ENCODE results near the gene GORASP2.
"Not testable (repeated sequence)": the region's sequence is repeated elsewhere in the genome, so short reads cannot be mapped to it uniquely, and the experiment has no call there.

Gene GORASP2

DNA sequence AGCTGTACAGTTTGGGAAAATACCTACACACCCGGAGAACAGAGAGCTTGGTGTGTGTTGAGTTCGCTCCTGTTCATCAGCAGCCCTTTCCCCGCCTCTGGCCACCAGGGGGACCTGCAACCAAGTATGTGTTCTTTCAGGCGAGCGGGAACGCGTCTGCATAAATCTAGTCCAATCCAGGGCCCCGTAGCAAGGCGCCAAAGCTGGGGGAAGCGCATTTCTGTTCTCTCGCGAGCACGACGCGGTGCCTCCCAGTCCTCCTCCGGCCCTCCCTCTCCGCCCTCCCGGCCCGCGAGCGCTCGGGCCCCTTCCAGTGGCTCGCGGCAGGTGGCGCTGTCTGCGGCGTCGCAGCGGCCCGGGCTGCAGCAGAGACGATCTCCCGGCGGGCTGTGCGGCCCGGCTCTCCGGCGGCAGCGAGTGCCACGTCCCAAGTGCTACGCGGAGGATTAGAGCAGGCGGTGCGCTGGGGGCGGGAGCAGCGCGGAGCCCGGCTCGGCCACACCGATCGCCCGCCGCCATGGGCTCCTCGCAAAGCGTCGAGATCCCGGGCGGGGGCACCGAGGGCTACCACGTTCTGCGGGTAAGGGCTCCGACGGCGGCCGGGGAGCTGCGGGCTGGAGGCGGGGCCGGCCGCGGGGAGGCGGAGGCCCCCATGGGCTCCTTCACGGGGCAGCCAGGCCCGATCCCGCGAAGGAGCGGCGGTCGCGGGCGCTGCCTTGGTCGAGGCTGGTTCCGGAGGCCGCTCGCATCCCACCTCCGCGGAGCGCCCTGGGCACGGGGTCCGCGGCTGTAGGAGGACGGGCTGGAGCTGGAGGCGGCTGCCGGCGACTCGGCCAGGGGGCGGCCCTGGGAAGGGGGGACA is at the start of gene GORASP2:
TSS of gene GORASP2 (plus strand) at position 430 of the 862 bp plus-strand sequence. CDS start at position 518, 88 bp downstream.
- peak; percentile 99 for DNase-seq

DNA sequence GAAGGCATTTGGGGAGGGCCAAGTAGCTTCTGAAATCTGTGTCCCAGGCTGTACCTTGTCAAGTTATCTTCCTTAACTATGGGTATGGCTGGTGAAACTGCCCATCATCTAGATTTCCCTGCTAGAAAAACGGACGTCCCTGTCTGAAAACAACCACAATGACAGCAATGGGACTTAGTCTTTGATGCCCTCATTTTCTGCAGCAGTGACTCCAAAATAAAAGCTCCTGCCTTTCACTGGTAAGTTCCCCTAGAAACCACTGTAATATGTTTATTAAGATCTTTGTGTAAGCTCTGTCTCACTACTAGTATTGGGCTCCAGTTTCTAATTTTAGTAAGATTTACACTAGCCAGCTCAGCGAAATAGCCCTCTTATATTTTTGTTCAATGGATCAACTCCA is 47.2 kb upstream of the GORASP2 start:
- DNase-seq, result no peak

DNA sequence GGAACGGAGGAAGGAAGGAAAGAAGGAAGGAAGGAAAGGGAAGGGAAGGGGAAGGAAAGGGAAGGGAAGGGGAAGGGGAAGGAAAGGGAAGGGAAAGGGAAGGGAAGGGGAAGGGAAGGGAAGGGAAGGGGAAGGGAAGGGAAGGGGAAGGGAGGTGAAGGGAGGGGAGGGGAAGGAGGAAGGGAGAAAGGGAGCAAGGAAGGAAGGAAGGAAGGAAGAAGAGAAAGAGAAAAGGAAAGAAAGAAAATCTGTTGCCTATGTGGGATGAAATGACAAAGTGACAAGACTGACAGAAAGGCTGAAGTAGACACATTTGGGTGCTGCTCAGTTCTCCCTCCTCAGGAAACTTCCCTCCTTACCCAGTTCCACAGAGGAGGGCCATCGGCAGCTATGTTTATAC is 46.3 kb upstream of the GORASP2 start:
- no peak for DNase-seq

DNA sequence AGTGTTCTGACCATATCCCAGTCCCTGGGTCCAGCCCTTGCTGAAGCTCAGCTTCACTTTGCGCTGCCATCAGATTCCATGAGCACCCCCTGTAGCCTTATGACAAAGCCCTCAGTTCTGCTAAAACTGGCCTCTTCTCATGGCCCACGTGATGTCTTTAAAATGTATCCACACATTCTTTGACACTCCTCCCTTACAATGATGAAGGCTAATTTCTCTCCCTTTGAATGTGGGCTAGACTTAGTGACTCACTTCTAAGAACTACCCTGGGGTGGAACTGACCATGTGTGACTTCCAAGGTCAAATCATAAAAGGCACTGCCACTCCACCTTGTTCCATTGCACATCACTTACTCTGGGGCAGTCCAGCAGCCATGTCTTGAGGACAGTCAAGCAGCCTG is 45.4 kb upstream of the GORASP2 start:
- DNase-seq, result peak; percentile 58

DNA sequence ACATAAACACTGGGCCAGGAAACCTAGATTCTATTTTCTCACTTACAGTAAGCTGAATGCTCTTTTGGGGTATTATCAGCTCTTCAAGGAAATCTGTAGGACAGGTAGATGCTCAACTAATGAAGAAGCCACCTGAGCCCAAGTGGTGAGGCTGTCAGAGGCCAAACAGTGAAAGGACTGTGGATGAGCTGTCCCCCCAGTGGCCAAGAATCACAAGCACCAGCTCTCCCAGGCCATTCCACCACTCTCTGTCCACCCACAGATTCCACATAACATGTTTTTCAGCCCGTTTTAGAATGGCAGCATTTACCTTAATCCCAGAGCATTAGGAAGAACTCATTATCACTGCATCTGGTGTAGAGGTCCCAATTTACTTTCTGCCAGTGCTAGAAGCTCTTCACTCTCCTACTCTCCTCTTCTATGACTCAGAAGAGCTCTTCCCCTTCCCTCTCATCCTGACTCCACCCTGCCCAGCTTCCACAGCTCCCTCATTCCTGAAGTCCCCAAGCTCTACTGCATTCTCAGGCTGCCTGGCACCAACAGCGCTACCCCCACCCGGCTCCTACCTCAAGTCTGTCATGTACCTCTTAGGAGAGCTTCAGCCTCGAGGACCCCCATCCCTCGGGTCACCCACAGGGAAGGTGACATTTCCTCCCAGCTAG is 43.8 kb upstream of the GORASP2 start:
- DNase-seq, result peak; percentile 31

DNA sequence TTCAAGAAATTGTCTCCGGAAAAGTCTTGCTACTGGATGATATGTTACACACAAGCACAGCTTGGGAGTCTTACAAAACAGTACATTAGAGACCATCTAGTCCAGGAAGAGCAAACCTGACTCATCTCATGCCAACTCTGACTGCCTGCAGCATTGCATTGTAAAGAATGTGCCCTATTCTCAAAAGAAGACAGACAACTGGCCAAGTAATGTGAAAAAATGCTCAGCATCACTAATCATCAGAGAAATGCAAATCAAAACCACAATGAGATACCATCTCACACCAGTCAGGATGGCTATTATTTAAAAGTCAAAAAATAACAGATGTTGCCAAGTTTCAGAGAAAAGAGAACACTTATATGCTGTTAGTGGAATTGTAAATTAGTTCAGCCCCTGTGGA is 42.7 kb upstream of the GORASP2 start:
- peak; percentile 87 for DNase-seq

DNA sequence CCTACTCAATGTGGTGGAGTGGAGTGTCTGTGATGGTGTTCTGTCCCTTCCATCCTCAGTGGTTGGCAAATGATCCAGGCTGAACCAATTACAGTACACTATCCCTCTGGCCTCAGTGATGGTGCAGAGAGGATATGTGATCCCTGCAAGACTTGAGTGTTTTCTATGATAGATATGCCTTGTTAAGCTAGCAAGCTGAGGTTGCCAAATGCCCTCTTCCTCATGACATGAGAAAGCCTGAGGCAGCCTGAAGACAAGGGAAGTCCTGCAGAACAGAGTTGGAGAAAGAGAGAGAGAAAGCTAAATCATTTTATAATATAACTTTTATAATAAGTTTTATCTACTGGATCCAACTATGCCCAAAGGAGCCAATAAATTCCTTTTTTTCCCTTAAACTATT is 41.6 kb upstream of the GORASP2 start:
- DNase-seq, result no peak

DNA sequence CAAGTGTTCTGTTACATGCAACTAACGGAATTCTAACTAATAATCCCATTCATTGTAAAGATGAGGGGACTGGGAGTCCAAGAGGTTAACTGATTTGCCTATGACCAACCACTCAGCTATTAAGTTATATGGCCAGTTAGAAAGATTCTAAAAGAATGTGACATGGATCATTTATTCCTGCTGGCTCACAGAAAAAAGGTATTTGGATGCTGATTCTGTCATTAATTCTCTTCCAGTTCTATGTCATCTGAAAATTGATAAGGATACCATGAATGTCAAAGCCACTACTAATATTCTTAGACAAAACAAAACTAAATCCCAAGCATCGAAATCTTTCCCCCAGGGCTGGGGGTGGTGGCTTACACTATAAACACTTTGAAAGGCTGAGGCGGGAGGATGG is 41.2 kb upstream of the GORASP2 start:
- DNase-seq, result peak; percentile 52

DNA sequence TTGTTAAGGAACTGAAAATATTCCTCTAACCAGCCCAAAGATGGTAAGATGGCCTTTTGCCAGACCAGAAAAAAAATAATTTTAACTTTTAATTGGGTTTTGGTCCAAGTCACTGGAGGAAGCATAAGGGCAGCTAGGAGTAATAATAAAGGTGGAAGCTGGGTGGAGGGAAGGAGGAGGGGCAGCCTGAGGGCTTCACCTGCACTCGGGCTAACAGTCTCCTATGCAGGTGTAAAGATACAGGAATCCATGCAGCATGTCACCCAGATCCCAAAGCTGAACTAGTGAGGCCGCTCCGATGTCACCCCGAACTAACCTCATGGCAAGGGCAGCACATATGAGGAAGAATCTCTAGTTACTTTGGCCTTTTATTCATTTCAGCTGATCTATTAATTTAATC is 37.2 kb upstream of the GORASP2 start:
- DNase-seq, result no peak

DNA sequence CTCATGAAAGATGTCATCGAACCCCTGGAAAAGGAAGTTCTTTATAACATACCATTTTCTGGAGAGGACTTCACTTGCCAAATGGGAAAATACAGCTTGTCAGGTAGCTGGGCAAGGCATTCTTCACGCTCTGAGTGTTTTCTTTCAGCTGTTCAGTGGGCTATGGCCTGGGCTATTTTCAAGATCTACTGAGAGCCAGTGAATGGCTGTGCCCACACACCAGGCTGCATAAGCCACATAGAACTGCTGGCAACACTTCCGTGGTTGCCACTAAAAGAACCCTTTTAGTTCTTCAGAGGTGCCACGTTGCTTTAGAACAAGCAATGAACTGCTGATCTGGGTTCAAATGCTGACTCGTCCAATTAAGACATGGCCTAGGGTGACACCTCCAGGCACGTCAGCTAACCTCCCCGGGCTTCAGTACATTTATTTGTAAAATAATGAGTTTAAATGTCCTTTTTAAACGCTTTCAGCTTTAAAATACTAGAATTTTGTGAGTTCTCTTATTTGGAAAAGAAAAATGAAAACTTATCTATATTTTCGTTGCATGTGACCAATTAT is 36.6 kb upstream of the GORASP2 start:
- no peak for DNase-seq

DNA sequence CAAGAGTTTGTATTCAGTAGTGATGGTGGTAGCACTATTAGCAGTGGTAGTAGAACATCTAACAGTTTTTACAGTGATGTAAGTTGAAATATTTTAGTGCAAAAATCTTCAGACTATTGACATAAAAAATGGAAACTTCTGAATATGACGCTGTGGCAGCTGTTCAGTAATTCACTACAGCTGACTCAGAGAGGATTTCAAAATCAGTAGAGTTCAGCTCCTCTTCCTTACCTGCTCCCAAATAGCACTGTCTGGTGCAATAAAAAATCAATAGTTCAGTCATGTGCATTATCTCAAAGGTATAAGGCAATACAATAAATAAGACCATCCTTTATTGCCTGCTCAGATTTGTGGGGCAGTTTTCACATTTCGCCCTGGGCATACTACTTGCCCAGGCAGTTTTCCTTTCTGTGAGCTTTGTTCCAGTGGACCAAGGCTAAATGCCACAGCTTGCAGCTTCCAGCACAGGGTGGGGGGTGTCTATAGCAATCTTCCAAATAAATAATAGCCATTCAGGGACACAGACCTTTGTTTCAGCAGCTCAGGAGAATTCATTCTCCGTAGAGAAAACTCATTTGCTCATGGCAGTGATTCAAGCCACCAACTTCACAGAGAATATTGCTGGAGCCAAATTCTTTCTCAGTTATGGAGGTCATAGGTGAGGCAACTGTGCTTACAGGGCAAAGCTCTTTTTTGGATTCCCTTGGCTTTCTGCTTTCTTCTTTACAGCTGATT is 33.9 kb upstream of the GORASP2 start:
- DNase-seq, result no peak

DNA sequence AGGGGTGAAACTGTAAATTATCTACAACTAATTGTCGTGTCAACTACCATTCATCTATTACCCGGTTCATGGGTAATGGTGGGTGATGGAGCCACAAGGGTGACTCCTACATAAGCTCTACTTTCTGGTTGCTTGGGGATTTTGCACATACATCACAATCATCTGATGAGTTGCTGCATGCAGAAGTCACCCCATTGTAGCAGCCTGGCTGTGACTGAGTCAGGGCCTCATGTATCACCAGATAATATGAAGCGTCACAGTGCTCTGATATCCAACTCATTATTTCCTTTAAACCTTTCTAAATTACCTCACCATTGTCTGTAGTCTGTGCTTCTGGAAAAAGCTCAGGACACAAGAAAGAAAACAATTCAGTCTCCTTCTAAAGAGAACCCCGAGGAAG is 32.4 kb upstream of the GORASP2 start:
- no peak for DNase-seq

DNA sequence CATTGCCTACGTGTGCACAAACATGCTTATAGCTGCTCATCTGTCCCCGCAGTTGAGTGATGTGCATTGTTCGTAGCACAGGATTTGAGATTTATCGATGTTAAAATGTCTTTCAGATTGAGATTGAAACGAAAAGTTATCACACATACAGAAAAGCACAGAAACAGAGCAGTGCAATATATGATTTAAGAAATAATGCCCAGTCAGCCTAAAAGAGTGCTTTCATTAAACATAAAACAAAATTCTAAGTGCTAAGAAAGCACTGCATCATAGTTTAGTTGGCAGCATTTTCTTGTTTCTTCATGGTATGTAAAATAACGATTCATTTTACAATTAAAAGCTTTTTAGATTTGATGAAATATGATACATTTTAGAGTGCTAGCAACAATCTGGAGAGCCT is 31.9 kb upstream of the GORASP2 start:
- DNase-seq, result no peak

DNA sequence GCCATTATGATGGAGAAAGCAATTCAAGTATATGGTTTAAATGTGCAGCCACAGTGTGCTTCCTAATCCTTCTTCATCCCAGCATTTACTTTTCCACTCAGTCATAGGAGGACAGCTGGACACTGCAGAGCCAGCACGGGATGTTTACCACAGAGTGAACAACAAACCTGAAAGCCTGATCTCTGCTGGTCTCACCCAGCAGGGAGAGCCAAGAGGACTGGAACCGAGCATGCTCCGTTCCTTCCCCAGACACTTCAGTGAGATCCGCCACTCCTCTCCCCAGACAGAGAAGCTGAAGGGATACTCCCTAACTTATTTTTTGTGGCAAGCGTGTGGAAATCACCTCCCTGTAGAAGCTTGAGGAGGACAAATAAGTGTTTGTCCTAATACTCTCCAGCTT is 23.2 kb upstream of the GORASP2 start:
- DNase-seq, result no peak

DNA sequence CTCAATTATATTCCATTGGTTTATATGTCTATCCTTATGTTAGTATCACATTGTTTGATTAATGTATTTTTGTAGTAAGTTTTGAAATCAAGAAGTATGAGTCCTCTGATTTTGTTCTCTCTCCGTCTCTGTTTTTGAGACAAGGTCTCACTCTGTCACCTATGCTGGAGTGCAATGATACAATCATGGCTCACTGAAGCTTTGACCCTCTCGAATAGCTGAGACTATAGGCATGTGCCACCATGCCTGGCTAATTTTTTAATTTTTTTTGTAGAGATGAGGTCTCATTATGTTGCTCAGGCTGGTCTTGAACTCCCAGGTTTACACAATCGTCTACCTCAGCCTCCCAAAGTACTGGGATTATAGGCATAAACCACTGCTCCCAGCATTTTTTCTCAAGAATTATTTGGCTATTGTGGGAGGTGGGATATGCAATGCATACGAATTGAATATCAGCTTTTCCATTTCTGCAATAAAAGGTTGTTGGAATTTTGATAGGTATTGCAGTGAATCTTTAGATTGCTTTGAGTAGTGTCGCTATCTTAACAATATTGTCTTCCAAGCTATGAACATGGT is 17.7 kb upstream of the GORASP2 start:
- DNase-seq, result no peak

DNA sequence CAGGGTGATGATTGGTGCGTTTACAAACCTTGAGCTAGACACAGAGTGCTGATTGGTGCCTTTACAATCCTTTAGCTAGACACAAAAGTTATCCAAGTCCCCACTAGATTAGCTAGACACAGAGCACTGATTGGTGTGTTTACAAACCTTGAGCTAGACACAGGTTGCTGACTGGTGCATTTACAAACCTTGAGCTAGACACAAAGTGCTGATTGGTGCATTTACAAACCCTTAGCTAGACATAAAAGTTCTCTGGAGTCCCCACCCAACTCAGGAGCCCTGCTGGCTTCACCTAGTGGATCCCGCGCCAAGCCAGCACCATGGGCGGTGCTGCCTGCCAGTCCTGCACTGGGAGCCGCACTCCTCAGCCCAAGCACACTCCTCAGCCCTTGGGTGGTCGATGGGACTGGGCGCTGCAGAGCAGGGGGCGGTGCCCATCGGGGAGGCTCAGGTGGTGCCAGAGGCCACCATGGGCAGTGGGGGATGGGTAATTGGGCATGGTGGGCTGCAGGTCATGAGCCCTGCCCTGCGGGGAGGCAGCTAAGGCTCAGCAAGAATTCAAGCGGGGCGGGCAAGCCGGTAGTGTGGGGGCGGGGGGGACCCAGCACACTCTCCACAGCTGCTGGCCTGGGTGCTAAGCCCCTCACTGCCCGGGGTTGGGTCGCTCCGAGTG is 13.9 kb upstream of the GORASP2 start:
- DNase-seq, result not testable (repeated sequence)

DNA sequence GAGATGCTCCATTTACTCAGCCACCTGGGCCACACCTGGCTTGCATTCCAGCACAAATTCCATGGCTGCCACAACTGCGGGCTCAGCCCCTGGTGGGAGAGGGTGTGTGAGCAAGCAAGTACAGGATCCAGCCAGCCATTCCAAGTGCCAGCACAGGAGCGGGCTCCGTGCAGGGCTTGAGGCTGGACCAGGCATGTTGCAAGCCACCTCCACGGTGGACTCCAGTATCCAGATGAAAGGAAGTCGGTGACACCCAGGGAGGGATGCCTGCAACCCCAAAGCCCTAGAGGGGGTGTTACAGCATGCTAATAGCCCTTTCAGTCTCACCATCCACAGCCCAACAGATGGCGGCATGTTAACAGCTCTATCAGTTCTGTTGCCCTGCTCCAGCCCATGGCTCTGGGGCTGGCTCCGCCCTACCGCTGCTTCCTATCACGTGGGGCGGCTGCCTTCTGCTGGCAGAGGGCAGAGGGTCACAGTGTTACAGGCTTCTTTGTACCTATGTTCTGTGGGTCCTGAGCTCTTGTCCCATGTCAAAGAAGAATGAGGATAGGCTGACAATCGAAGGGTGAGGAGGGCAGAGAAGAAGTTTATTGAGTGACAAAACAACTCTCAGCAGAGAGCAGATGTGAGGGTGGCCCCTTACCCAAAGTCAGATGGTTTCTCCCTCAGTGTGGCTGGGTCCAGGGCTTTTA is 11.7 kb upstream of the GORASP2 start:
- no peak for DNase-seq

DNA sequence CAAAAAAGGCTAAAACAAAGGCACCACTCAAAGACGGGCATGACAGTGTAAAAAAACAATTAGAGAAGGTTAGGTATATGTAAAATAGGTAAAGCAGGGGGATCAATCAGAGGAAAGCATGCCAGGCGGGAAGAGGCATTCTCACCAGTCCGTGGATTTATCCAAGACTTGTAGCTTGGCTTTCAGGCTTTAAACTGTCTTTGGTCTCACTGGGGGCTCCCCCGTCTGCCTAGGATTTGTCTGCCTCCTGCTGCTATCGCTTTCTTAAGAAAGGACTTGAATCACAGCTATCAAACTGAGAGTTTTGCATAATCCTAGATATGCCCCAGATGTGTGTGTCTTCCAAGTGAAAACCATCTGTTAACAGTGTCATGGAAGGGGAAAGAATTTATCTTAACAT is 11.1 kb upstream of the GORASP2 start:
- no peak for DNase-seq

DNA sequence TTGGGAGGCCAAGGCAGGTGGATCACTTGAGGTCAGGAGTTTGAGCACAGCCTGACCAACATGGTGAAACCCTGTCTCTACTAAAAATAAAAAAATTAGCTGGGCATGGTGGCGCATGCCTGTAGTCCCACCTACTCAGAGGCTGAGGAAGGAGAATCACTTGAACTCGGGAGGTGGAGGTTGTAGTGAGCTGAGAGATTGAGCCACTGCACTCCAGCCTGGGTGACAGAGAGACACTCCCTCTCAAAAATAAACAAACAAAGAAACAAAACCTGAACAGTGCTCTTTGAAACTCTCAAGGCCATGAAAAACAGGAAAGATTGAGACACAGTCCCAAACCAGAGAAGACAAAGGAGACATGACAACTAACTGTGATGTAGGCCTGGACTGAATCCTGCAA is 7.2 kb upstream of the GORASP2 start:
- DNase-seq, result not testable (repeated sequence)

DNA sequence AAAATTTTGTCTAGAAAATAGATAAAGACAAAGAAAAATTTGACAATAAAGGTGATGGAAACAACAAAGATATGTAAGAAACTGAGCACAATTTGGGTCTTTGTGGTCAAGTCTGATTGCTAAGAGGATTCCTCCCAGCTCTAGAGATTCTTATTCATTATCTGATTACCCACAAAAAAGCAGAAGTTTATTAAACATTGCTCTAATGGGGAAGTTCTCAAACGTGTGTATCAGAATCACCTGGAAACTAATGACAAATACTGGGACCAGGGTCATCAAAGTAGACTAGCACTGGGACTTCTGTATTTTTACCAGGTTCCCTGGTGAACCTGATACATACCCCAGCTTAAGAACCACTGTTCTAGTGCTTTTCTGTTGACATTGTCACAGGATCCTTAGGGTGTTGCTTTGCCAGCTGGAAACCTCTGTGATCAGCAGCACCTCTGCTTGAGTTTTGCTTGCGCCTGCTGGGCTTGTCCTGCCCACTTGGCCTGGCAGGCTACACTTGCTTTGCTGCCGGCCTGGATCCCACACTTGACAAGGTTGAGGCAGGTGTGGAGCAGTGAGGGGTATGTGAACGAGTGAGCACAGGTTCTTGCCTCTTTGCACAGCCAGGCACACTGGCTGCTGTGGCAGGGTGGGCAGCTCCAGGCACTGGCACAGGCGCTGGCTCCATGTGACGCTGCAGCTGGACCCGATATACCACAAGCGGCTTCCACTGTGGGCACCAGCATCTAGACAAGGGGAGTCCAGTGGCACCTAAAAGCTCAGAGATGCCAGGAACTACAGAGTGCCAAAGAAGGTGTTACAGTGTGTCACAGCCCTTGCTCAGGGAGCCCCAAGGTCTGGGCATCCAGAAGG is 6.2 kb upstream of the GORASP2 start:
- DNase-seq, result no peak

DNA sequence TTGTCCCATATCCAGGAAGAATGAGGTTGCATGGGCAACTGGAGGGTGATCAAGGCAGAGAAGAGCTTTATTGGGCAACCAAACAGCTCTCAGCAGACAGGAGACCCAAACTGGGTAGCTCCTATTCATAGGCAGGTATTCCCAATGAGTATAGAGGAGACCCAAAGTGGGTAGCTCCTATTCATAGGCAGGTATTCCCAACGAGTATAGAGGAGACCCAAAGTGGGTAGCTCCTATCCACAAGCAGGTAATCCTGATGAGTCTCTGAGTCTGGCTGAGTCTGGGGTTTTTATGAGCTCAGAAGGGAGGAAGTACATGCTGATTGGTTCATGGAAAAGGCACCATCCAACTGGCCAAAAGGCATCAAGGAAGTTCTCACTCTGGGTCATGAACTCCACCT is 5.3 kb upstream of the GORASP2 start:
- DNase-seq, result no peak

Measured in kidney glomerular epithelial cell (primary cell).